IMR-90 (cell line): ENCODE data around the gene EIF6.

ENCODE experiments used
- BHLHE40 ChIP-seq: fragments of 150-350 bp; IDR thresholded peaks from 2 replicates; pipeline ENCODE4 v1.6.1; 2016; ENCODE audit warnings: mild to moderate bottlenecking, low read depth, low read length
- CHD1 ChIP-seq: IDR thresholded peaks from 2 replicates; pipeline ENCODE4 v1.6.1; 2012; ENCODE audit warnings: low read depth, low read length, improper control_type of control experiment
- FOS ChIP-seq: fragments of 150-350 bp; IDR thresholded peaks from 2 replicates; pipeline ENCODE4 v1.6.1; 2016; ENCODE audit warnings: low read depth, low read length
- MAZ ChIP-seq: IDR thresholded peaks from 2 replicates; pipeline ENCODE4 v1.6.1; 2012; ENCODE audit warnings: low read depth, mild to moderate bottlenecking, low read length, improper control_type of control experiment, moderate library complexity, borderline replicate concordance
- MXI1 ChIP-seq: IDR thresholded peaks from 2 replicates; pipeline ENCODE4 v1.6.1; 2012; ENCODE audit warnings: low read depth, mild to moderate bottlenecking, low read length, moderate library complexity, borderline replicate concordance
- POLR2A ChIP-seq: IDR thresholded peaks from 2 replicates; pipeline ENCODE4 v1.6.1; 2012; ENCODE audit warnings: mild to moderate bottlenecking, low read depth, low read length
- RFX5 ChIP-seq: IDR thresholded peaks from 2 replicates; pipeline ENCODE4 v1.8.0; 2012; ENCODE audit warnings: low read depth, mild to moderate bottlenecking, low read length, moderate library complexity
- SMC3 ChIP-seq: fragments of 150-350 bp; IDR thresholded peaks from 2 replicates; pipeline ENCODE4 v1.6.1; 2016; ENCODE audit warnings: low read depth, mild to moderate bottlenecking, antibody characterized with exemption, low read length, moderate library complexity
- TF ChIP-seq, protein P1 (sequence below): conservative IDR thresholded peaks from 2 replicates; pipeline ENCODE4 v1.5.1; 2012; ENCODE audit warnings: mild to moderate bottlenecking, low read depth, low read length, improper control_type of control experiment
- TF ChIP-seq, protein P2 (sequence below): fragments of 150-350 bp; IDR thresholded peaks from 2 replicates; pipeline ENCODE4 v1.6.1; 2017; ENCODE audit warnings: mild to moderate bottlenecking, antibody characterized with exemption, low read length, low read depth

DNA sequence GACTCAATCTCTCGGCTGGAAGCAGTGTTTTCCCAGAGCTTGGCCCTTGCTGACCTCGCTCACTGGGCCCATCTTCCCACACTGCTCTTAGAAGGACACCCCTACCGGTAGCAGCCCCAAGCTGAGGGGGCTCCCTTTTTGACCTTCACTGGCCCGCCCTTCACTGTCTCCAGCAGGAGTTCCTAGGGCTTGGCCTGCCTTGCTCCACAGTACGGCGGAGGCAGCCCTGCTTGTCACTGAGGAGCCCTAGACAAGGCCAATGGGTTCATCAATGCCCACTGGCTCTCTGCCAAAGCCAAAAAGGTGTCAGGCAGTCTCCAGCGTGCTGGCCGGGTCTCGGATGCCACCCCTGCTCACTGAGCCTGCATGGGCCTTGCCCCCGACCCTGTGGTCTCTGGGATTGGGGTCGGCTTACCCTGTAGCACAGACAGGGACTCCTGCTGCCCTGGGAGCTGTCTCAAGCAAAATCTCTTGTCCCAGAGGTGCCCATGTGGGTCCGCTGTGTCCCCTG, 8.8 kb downstream of the EIF6 start:
- TF ChIP-seq, protein P1, sequence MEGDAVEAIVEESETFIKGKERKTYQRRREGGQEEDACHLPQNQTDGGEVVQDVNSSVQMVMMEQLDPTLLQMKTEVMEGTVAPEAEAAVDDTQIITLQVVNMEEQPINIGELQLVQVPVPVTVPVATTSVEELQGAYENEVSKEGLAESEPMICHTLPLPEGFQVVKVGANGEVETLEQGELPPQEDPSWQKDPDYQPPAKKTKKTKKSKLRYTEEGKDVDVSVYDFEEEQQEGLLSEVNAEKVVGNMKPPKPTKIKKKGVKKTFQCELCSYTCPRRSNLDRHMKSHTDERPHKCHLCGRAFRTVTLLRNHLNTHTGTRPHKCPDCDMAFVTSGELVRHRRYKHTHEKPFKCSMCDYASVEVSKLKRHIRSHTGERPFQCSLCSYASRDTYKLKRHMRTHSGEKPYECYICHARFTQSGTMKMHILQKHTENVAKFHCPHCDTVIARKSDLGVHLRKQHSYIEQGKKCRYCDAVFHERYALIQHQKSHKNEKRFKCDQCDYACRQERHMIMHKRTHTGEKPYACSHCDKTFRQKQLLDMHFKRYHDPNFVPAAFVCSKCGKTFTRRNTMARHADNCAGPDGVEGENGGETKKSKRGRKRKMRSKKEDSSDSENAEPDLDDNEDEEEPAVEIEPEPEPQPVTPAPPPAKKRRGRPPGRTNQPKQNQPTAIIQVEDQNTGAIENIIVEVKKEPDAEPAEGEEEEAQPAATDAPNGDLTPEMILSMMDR, result no peak
- no peak for TF ChIP-seq FOS
- no peak for TF ChIP-seq CHD1
- peak; percentile 25; the same call in 1 of the 2 replicates for TF ChIP-seq POLR2A
- TF ChIP-seq RFX5, result no peak
- no peak for TF ChIP-seq MAZ
- TF ChIP-seq MXI1, result no peak
- TF ChIP-seq SMC3, result no peak
- TF ChIP-seq, protein P2, sequence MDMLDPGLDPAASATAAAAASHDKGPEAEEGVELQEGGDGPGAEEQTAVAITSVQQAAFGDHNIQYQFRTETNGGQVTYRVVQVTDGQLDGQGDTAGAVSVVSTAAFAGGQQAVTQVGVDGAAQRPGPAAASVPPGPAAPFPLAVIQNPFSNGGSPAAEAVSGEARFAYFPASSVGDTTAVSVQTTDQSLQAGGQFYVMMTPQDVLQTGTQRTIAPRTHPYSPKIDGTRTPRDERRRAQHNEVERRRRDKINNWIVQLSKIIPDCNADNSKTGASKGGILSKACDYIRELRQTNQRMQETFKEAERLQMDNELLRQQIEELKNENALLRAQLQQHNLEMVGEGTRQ, result no peak
- TF ChIP-seq BHLHE40, result no peak
